ENCODE data around the gene LRRC26. TPM values are rescaled to one million over a fixed set of nuclear protein-coding genes. Genes with fewer than 3 reads are reported as not detected.

The LRRC26 gene
- total RNA-seq, 6 experiments from 2014 or later: 0.17 to 0.18 TPM; not detected in 4

DNA sequence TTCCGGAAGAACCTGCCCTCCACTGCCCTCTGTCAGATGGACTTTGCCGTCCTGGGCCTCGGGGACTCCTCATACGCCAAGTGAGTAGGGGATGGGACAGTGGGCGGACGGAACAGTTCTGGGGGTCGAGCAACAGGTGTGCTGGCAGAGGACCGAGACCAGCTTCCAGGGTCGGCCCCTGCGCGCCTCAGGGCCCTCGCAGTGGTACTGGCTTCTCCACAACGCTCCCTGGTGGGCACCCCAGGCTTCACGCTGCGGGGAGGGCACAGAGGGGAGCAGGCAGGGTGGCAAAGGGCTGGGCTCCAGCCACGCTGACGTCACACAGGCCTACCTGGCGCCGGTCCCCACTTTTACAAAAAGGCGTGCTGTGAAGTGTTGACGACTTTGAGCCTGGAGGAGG lies 42.7 kb upstream of the LRRC26 start:
- DNase-seq (no peak), ATAC-seq (no peak)
- no peaks in the 10 kb centered on the region for H3K27me3 ChIP-seq
- WGBS (ENCODE audit: insufficient coverage, low coverage, low lambda C conversion rate, missing lambda C conversion rate): no CpG with 5 or more reads among the region's 21 CpGs
- intact Hi-C loops (cut with DNase I): no loop called here
- no peaks in the 10 kb centered on the region for H3K9me3 ChIP-seq
- no peak overlapping the region for H3K4me3 ChIP-seq
- TF ChIP-seq POLR2A (IDR thresholded peaks at IDR 0.05): no peak
- TF ChIP-seq, protein P1, sequence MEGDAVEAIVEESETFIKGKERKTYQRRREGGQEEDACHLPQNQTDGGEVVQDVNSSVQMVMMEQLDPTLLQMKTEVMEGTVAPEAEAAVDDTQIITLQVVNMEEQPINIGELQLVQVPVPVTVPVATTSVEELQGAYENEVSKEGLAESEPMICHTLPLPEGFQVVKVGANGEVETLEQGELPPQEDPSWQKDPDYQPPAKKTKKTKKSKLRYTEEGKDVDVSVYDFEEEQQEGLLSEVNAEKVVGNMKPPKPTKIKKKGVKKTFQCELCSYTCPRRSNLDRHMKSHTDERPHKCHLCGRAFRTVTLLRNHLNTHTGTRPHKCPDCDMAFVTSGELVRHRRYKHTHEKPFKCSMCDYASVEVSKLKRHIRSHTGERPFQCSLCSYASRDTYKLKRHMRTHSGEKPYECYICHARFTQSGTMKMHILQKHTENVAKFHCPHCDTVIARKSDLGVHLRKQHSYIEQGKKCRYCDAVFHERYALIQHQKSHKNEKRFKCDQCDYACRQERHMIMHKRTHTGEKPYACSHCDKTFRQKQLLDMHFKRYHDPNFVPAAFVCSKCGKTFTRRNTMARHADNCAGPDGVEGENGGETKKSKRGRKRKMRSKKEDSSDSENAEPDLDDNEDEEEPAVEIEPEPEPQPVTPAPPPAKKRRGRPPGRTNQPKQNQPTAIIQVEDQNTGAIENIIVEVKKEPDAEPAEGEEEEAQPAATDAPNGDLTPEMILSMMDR (IDR thresholded peaks at IDR 0.05): no peak
- no peaks in the 10 kb centered on the region for H3K36me3 ChIP-seq
- H3K4me1 ChIP-seq: no peaks in the 10 kb centered on the region
- no peak overlapping the region for H3K27ac ChIP-seq

DNA sequence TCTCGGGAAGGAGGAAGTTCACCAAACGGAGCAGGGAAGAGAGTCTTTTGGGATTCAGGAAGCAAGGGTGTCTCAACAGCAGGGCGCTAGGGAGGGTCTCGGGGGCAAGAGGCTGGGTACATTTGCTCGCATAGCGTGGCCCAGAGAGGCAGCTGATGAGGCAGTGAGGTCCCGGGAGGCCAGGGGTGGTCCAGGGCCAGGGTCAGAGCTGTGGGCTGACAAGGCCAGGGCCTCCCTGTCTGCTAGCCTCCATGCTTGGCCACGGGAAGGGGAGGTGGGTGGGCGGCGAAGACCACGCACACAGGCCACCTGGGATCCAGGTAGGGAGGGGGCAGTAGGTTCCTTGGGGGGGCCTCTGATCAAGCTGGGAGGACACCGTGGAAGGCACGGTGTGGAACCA lies 41.7 kb upstream of the LRRC26 start:
- ATAC-seq (no peak), DNase-seq (no peak)
- no peak overlapping the region for H3K27ac ChIP-seq
- H3K4me3 ChIP-seq: no peak overlapping the region
- TF ChIP-seq, protein P1 (IDR thresholded peaks at IDR 0.05): no peak
- no peak for TF ChIP-seq POLR2A (IDR thresholded peaks at IDR 0.05)
- no peaks in the 10 kb centered on the region for H3K27me3 ChIP-seq
- H3K4me1 ChIP-seq: peaks cover 0 to 4% (median under 1%) of the 10 kb centered on the region in 4 donors
- intact Hi-C loops (cut with DNase I): no loop called here
- 63% methylated on average over 6 of the region's 13 CpGs for WGBS (ENCODE audit: insufficient coverage, low coverage, low lambda C conversion rate, missing lambda C conversion rate)
- H3K36me3 ChIP-seq: no peaks in the 10 kb centered on the region
- H3K9me3 ChIP-seq: no peaks in the 10 kb centered on the region

DNA sequence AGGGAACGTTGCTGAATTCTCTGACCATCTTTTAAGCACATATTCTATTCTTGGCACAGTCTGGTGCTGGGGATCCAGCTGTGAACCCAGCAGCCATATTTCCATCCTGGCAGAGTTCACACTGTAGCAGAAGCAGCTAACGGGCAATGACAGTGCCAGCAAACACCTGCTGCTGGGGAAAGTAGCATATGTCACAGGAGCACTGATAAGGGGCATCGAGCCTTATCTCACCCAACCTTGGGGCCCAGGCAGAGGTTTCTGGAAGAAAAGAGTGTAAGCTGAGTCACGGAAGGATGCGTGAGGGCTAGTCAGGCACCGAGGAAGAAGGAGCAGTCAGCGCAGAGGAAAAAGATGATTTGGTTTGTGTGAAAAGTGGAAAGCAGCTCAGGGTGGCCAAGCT lies 36.8 kb upstream of the LRRC26 start:
- H3K27me3 ChIP-seq: no peaks in the 10 kb centered on the region
- 57% methylated on average over 4 of the region's 7 CpGs for WGBS (ENCODE audit: insufficient coverage, low coverage, low lambda C conversion rate, missing lambda C conversion rate)
- intact Hi-C loops (cut with DNase I): no loop called here
- no peaks in the 10 kb centered on the region for H3K9me3 ChIP-seq
- no peaks in the 10 kb centered on the region for H3K36me3 ChIP-seq
- no peak for ATAC-seq
- no peak overlapping the region for H3K27ac ChIP-seq
- H3K4me1 ChIP-seq: peaks cover 0 to 43% (median 20%) of the 10 kb centered on the region in 4 donors
- H3K4me3 ChIP-seq: peak overlapping the region in 1 of 3 donors; percentile 99
- no peak for DNase-seq
- TF ChIP-seq POLR2A (IDR thresholded peaks at IDR 0.05): no peak
- TF ChIP-seq, protein P1 (IDR thresholded peaks at IDR 0.05): no peak

DNA sequence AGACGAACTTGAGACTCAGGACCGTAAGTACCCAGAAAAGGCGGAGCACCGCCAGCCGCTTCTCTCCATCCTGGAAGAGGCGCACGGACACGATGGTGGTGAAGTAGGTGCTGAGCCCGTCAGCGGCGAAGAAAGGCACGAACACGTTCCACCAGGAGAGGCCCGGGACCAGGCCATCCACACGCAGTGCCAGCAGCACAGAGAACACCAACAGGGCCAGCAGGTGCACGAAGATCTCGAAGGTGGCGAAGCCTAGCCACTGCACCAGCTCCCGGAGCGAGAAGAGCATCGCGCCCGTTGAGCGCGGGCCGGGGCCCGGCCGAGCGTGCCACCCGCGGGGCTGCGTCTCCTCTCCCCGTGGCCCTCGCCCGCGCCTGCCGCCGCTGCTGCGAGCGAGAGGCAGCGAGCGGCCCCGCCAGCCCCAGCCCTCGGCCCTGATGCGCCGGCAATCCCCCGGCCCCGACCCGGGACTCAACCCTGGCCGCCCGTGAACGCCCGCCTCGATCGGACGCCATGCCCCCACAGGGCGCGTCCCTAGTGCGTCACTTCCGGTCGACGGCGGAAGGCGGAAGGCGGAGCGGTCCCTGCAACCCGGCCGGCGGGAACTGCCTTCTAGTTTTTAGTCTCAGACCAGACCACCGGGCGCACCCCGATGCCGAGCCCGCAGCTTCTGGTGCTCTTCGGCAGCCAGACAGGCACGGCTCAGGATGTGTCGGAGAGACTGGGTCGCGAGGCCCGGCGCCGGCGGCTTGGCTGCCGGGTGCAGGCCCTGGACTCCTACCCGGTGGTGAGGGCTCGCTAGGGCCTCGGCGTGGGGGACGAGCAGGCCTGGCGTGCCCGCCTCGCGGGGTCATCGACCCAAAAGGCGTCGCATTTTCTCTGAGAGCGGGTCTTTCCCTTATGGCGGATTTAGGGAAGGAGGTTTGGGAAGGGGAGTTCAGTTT lies 35.5 kb upstream of the LRRC26 start, which contains the start of the genes NDOR1 and TMEM203:
NDOR1 (plus strand) TSS at position 575 of the 944 bp plus-strand sequence; CDS start at position 653, 78 bp downstream.
TMEM203 (minus strand) TSS at position 523 of the 944 bp plus-strand sequence; CDS start at position 289, 234 bp downstream.
- DNase-seq: peak; percentile 95 to 96 (median 96)
- Histone ChIP-seq H3K4me1 (peaks cover 0 to 49% (median 22%) of the 10 kb centered on the region in 4 donors), H3K36me3 (no peaks in the 10 kb centered on the region), H3K27ac (peak within 1 kb of the TSS; percentile 54 to 80 (median 66)), H3K27me3 (no peaks in the 10 kb centered on the region), H3K9me3 (no peaks in the 10 kb centered on the region), H3K4me3 (peak within 1 kb of the TSS; percentile 97 to 100 (median 99))
- ATAC-seq: peak; percentile 39 to 57 (median 45)
- WGBS (ENCODE audit: insufficient coverage, low coverage, low lambda C conversion rate, missing lambda C conversion rate): 0% methylated on average over 12 of the region's 98 CpGs
- intact Hi-C loops (cut with DNase I): no loop called here
- peak; percentile 79 for TF ChIP-seq POLR2A (IDR thresholded peaks at IDR 0.05)
- TF ChIP-seq, protein P1 (IDR thresholded peaks at IDR 0.05): no peak

Data from right lobe of liver (tissue), 6 donors.